ENCODE results near the gene CCBE1. TPM values are rescaled to one million over a fixed set of nuclear protein-coding genes. Genes with fewer than 3 reads are reported as not detected.

CCBE1 gene
- total and polyA plus RNA-seq, 12 donors: 4.8 to 56.8 (median 26.4) TPM

GRCh38 chr18:59467497-59467896 lies 229.7 kb downstream of the CCBE1 start:
- Histone ChIP-seq H3K27ac (no peak overlapping the region), H3K36me3 (replicated peaks in 1 of 2) (no peaks in the 10 kb centered on the region), H3K9me3 (replicated peaks in 1 of 3) (no peaks in the 10 kb centered on the region), H3K27me3 (no peaks in the 10 kb centered on the region), H3K4me3 (no peak overlapping the region), H3K4me1 (replicated peaks in 1 of 2) (peaks cover 0 to 4% of the 10 kb centered on the region in 2 donors)
- intact Hi-C loops (cut with DNase I): loop anchor here (10.0 kb wide), 4 partner anchors 77 to 237 kb away; partner anchors contain the start of gene CCBE1 (in 1 of the 2)
- no peak for TF ChIP-seq POLR2A (IDR thresholded peaks at IDR 0.05)
- TF ChIP-seq CTCF (IDR thresholded peaks at IDR 0.05): no peak
- WGBS, 4 donors: 82 to 92% (median 89%) methylated on average over 6 to 8 of the region's 8 CpGs
- DNase-seq: no peak

GRCh38 chr18:59466980-59467379 lies 230.2 kb downstream of the CCBE1 start:
- H3K4me1 ChIP-seq (replicated peaks in 1 of 2): peaks cover 0 to 4% of the 10 kb centered on the region in 2 donors
- no peaks in the 10 kb centered on the region for H3K36me3 ChIP-seq (replicated peaks in 1 of 2)
- intact Hi-C loops (cut with DNase I): loop anchor here (10.0 kb wide), 4 partner anchors 78 to 238 kb away; partner anchors contain the start of gene CCBE1 (in 1 of the 2)
- no peaks in the 10 kb centered on the region for H3K27me3 ChIP-seq
- H3K9me3 ChIP-seq (replicated peaks in 1 of 3): no peaks in the 10 kb centered on the region
- no peak overlapping the region for H3K4me3 ChIP-seq
- H3K27ac ChIP-seq: no peak overlapping the region
- DNase-seq: no peak
- WGBS, 4 donors: 61 to 79% (median 75%) methylated on average over 3 of the region's 3 CpGs
- TF ChIP-seq CTCF (IDR thresholded peaks at IDR 0.05): no peak
- TF ChIP-seq POLR2A (IDR thresholded peaks at IDR 0.05): no peak

- no peaks in the 10 kb centered on the region for H3K36me3 ChIP-seq (replicated peaks in 1 of 2)
- 84 to 97% (median 85%) methylated on average over 5 of the region's 5 CpGs for WGBS, 4 donors
- H3K4me1 ChIP-seq (replicated peaks in 1 of 2): peaks cover 0 to 8% of the 10 kb centered on the region in 2 donors
- H3K27me3 ChIP-seq: no peaks in the 10 kb centered on the region
- no peak for TF ChIP-seq POLR2A (IDR thresholded peaks at IDR 0.05)
- no peak for TF ChIP-seq CTCF (IDR thresholded peaks at IDR 0.05)
- no peak overlapping the region for H3K27ac ChIP-seq
- no peaks in the 10 kb centered on the region for H3K9me3 ChIP-seq (replicated peaks in 1 of 3)
- H3K4me3 ChIP-seq: no peak overlapping the region
- intact Hi-C loops (cut with DNase I): loop anchor here (10.0 kb wide), 4 partner anchors 80 to 240 kb away; partner anchors contain the start of gene CCBE1 (in 1 of the 2)
- DNase-seq: no peak
Observed at GRCh38 chr18:59464486-59464885, 232.7 kb downstream of the CCBE1 start.

DNA sequence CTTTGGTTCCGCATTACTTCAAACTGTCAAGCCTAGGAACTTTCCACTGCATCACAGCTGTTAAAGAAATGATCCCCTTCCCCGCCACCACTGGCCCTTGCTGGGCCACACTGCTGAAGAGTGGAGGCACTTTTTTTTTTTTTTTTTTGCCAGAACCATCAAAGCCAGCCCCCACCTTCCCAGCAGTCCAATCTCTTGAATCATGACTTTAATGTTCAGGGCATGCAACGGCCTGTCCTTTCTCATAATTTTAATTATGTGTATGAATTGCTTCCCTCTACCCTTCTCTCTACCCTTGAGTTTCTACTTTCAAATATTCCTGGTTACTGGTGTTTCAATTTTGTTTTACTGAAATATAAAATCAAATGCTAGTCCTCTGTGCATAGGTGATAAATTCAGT lies 236.1 kb downstream of the CCBE1 start:
- Histone ChIP-seq H3K27me3 (no peaks in the 10 kb centered on the region), H3K27ac (no peak overlapping the region), H3K4me3 (no peak overlapping the region), H3K4me1 (replicated peaks in 1 of 2) (peaks cover 0 to 8% of the 10 kb centered on the region in 2 donors), H3K9me3 (replicated peaks in 1 of 3) (no peaks in the 10 kb centered on the region), H3K36me3 (replicated peaks in 1 of 2) (no peaks in the 10 kb centered on the region)
- intact Hi-C loops (cut with DNase I): loop anchor here (10.0 kb wide), 4 partner anchors 84 to 244 kb away; partner anchors contain the start of gene CCBE1 (in 1 of the 2)
- WGBS, 4 donors: 75 to 96% (median 78%) methylated on average over 3 of the region's 3 CpGs
- TF ChIP-seq CTCF (IDR thresholded peaks at IDR 0.05) (no peak), POLR2A (IDR thresholded peaks at IDR 0.05) (no peak)
- no peak for DNase-seq

Measured in adrenal gland (tissue), 12 donors.